ENCODE results near the gene KCNQ1.

The KCNQ1 gene

DNA sequence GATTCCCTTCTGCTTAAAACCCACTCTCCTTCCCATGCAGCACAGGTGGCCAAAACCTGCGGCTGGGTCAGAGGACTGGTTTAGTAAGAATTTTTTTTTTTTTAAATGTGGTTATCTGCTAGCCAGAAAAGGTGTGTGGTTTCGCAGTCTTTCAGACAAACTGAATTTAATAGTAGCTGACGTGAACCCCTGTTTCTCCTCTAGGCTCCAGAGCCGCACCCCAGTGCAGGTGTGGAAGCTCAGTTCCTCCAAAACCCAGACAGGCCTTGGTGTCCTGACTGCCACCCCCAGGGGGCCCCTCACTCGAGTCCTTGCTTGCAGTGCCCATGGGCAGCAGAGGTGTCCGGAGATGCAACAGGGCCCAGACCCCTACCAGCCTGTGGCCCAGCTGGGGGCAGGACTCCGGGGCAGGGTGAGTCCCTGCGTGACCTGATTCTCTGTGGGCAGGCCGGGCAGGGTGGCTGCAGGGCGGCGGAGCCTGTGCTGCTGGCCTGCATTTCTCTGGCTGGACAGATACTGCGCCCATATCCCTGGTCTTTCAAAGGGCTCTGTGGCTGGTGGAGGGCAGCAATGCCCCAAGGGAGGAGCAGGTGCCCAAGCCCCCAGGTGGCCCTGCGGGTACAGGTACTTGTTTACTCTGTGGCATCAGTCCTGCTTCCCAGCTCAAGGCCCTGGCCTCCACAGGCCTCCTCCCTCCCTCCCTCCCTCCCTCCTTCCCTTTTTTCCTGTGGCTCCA, 15.2 kb downstream of the KCNQ1 start:
- Histone ChIP-seq H3K36me3 (ENCODE audit: control insufficient read depth, insufficient read depth, low read length) (no peaks in the 10 kb centered on the region), H3K4me1 (ENCODE audit: control insufficient read depth, insufficient read depth, low read length, poor library complexity, severe bottlenecking) (peaks cover 16% of the 10 kb centered on the region), H3K4me3 (ENCODE audit: insufficient read depth, low read depth, low read length, poor library complexity, severe bottlenecking) (no peak overlapping the region), H3K27me3 (replicated peaks; ENCODE audit: control insufficient read depth, insufficient read depth, low read length, poor library complexity, severe bottlenecking) (no peaks in the 10 kb centered on the region), H3K9me3 (ENCODE audit: control insufficient read depth, low read length) (no peaks in the 10 kb centered on the region), H3K27ac (ENCODE audit: insufficient read depth, low read length, poor library complexity, severe bottlenecking) (no peak overlapping the region)
- no peak for DNase-seq

DNA sequence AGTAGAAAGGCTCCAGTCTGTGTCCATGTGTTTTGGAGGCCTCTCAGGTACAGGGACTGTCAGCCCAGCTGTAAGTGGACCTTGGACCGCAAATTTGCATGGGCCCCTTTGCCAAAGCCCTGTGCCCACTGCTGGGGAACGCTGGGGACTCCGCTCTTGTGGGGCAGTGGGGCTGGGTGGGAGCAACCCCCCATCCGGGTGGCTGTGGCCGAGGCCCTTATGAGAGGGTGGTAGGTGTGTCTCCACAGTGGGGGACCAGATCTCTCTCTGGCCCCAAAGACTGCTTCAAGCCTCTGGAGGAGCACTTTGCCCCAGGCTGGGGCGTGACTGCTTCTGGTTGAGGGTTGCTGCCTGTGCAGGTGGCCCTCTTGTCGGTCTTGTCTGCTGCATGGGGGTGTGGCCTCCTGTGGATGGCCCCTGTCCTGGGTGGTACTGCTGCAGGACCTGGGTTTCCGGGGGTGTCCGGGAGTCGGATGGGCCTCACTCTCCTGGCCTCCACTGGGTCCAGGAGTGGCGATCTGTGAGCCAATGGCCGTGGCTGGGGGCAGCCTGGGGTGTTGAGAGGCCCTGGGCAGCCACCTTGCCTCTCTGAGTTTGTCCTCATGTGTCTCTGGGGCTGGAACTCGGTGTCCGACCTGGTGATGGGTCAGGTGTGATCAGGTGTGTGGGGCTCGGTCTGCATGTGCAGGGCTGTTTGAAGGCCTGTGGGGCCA, 15.9 kb downstream of the KCNQ1 start:
- peaks cover 18% of the 10 kb centered on the region for H3K4me1 ChIP-seq (ENCODE audit: control insufficient read depth, insufficient read depth, low read length, poor library complexity, severe bottlenecking)
- no peaks in the 10 kb centered on the region for H3K9me3 ChIP-seq (ENCODE audit: control insufficient read depth, low read length)
- H3K27me3 ChIP-seq (replicated peaks; ENCODE audit: control insufficient read depth, insufficient read depth, low read length, poor library complexity, severe bottlenecking) = no peaks in the 10 kb centered on the region
- no peak overlapping the region for H3K4me3 ChIP-seq (ENCODE audit: insufficient read depth, low read depth, low read length, poor library complexity, severe bottlenecking)
- no peak for DNase-seq
- H3K27ac ChIP-seq (ENCODE audit: insufficient read depth, low read length, poor library complexity, severe bottlenecking) = no peak overlapping the region
- H3K36me3 ChIP-seq (ENCODE audit: control insufficient read depth, insufficient read depth, low read length) = no peaks in the 10 kb centered on the region

DNA sequence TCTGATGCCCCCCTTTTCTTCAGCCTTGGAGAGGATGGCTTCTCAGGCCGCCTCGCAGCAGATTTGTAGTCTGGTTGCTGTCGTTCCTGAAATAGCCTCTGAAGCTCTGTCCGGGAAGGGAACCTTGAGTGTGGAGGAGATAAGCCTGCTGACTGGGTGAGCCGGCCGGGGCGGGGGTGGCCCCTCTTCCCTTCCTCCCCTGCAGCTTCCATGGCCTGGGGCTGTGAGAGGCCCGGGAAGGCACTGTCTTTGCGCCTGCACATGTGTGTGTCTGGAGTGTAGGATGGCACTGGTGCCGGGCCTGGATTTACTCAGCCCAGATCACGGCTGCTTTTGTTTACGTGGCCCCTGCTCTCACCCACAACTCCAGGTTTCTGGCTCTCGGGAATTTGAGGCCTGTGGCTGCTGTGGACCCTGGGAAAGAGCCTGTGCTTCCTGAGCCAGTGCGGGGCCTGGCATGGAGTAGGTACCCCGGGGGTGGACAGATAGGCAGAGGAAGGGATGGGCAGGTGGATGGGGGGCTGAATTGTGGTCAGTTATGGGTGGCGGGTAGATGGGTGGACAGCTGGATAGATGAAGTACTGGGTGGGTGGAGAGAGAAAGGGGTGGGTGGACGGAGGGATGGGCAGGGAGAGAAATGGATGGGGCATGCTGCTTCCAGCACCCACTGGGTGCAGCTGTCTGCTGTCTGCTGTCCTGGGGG, 16.6 kb downstream of the KCNQ1 start:
- H3K27me3 ChIP-seq (replicated peaks; ENCODE audit: control insufficient read depth, insufficient read depth, low read length, poor library complexity, severe bottlenecking) = no peaks in the 10 kb centered on the region
- H3K9me3 ChIP-seq (ENCODE audit: control insufficient read depth, low read length) = no peaks in the 10 kb centered on the region
- no peaks in the 10 kb centered on the region for H3K36me3 ChIP-seq (ENCODE audit: control insufficient read depth, insufficient read depth, low read length)
- DNase-seq = no peak
- no peak overlapping the region for H3K27ac ChIP-seq (ENCODE audit: insufficient read depth, low read length, poor library complexity, severe bottlenecking)
- no peak overlapping the region for H3K4me3 ChIP-seq (ENCODE audit: insufficient read depth, low read depth, low read length, poor library complexity, severe bottlenecking)
- peaks cover 24% of the 10 kb centered on the region for H3K4me1 ChIP-seq (ENCODE audit: control insufficient read depth, insufficient read depth, low read length, poor library complexity, severe bottlenecking)

DNA sequence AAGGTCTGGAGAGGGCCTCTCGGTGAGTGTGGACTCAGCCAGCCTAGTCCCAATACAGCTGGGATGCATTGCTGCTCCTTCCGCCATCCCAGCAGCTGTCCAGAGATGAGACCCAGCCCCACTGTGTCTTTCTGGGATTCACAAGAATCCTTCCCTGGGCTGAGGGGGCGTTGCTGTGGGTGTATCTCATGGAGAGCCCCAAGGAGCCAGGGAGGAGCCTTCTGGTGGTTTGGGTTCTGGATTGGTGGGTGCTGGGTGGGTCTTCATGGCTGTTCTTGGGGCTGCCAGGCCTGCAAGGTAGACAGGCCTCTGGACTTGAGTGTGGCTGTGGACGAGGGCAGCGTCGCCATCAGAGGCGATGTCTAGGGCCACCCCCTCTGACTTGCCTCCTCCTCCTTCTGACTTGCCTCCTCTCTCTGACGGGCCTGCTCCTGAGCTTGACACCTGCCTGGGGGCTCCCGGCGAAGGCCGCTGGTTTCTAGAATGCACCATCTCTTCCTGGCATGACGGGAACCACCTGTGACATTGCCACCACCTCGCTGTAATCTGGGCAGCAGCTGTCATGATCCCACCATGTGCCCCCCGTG, 17.2 kb downstream of the KCNQ1 start:
- no peaks in the 10 kb centered on the region for H3K36me3 ChIP-seq (ENCODE audit: control insufficient read depth, insufficient read depth, low read length)
- H3K4me3 ChIP-seq (ENCODE audit: insufficient read depth, low read depth, low read length, poor library complexity, severe bottlenecking) = no peak overlapping the region
- H3K27ac ChIP-seq (ENCODE audit: insufficient read depth, low read length, poor library complexity, severe bottlenecking) = no peak overlapping the region
- no peaks in the 10 kb centered on the region for H3K9me3 ChIP-seq (ENCODE audit: control insufficient read depth, low read length)
- peaks cover 30% of the 10 kb centered on the region for H3K4me1 ChIP-seq (ENCODE audit: control insufficient read depth, insufficient read depth, low read length, poor library complexity, severe bottlenecking)
- no peaks in the 10 kb centered on the region for H3K27me3 ChIP-seq (replicated peaks; ENCODE audit: control insufficient read depth, insufficient read depth, low read length, poor library complexity, severe bottlenecking)
- no peak for DNase-seq

DNA sequence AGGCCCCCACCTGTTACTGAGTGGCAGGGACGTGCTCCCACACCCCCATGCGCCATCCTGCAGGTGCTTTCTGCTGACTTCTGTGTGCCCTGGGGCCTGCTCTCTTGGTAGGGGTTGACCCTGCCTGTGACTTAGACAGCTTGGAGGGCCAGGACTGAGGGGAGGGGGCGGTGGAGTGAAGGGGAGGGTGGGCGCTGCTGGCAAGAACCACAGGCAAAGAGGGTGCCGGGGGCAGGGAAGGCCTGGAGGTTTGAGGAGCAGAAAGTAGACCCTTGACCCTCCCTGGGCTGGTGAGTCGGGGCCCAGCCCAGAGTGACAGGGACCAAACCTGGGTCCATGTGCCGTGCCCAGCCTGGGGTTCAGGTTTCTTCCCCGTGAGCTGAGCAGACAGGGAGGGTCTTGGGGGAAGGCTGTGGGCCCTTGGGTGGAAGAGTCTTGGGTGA, 17.8 kb downstream of the KCNQ1 start:
- Histone ChIP-seq H3K27me3 (replicated peaks; ENCODE audit: control insufficient read depth, insufficient read depth, low read length, poor library complexity, severe bottlenecking) (no peaks in the 10 kb centered on the region), H3K4me1 (ENCODE audit: control insufficient read depth, insufficient read depth, low read length, poor library complexity, severe bottlenecking) (peaks cover 36% of the 10 kb centered on the region), H3K4me3 (ENCODE audit: insufficient read depth, low read depth, low read length, poor library complexity, severe bottlenecking) (no peak overlapping the region), H3K9me3 (ENCODE audit: control insufficient read depth, low read length) (no peaks in the 10 kb centered on the region), H3K36me3 (ENCODE audit: control insufficient read depth, insufficient read depth, low read length) (no peaks in the 10 kb centered on the region), H3K27ac (ENCODE audit: insufficient read depth, low read length, poor library complexity, severe bottlenecking) (no peak overlapping the region)
- no peak for DNase-seq

DNA sequence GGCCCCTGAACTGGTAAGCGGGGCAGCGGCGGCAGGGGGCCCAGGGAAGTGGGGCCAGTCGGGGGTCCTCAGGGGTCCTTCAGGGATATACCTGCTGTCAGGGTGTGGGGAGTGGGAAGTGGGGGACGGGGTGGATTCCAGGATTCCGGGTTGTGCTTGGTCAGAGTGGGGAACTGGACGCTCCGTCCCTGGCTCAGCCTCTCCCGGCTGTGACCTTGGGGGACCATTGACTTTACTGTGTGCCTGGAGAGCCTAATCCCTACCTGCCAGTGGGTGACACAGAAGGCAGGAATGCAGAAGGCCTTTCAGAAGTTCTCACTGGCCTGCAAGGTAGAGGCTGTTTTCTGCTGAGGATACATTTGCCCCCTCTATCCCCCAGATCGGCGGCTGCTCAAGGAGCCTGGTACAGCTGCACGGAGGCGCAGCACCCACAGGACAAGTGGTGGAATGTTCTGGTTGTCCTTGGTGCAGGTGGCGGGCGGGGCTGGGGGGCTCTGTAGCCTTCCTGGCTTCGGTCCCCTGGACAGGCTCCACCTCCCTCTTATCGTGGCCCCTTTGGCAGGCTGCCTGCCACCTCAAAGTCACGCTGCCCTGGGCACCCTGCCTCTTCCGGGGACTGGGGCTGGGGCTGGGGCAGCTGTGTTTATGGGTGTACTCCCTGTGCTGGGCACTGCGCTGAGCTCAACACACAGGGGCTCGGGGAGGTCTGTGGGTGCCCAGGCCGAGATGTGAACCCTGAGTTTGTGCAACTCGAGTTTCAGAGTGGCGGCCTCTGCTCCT, 18.4 kb downstream of the KCNQ1 start:
- no peaks in the 10 kb centered on the region for H3K36me3 ChIP-seq (ENCODE audit: control insufficient read depth, insufficient read depth, low read length)
- no peaks in the 10 kb centered on the region for H3K9me3 ChIP-seq (ENCODE audit: control insufficient read depth, low read length)
- H3K27ac ChIP-seq (ENCODE audit: insufficient read depth, low read length, poor library complexity, severe bottlenecking) = no peak overlapping the region
- H3K27me3 ChIP-seq (replicated peaks; ENCODE audit: control insufficient read depth, insufficient read depth, low read length, poor library complexity, severe bottlenecking) = no peaks in the 10 kb centered on the region
- H3K4me3 ChIP-seq (ENCODE audit: insufficient read depth, low read depth, low read length, poor library complexity, severe bottlenecking) = no peak overlapping the region
- no peak for DNase-seq
- H3K4me1 ChIP-seq (ENCODE audit: control insufficient read depth, insufficient read depth, low read length, poor library complexity, severe bottlenecking) = peaks cover 41% of the 10 kb centered on the region

DNA sequence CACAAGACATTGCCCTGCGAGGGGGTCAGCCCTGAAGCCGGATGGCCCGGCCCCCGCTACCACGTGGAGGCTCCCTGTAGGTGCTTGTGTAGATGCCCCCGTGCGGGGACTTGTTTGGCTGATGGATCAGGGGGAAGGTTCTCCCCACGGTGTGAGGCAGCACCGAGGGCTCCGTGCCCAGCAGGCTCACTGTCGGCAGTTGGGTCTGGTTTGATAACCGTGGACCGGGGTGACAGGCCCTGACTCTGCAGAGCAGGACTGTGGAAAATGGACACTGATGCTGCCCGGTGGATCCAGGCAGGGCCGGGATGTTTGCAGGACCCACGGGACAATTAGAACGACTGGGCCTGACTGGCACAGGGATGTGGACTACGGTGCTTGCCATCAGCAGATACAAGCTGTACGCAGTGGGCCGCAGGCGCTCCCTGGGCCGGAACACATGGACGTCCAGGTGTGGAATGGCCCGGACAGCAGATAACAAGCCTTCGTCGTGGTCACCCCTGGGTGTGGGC, 19.0 kb downstream of the KCNQ1 start:
- Histone ChIP-seq H3K9me3 (ENCODE audit: control insufficient read depth, low read length) (no peaks in the 10 kb centered on the region), H3K4me1 (ENCODE audit: control insufficient read depth, insufficient read depth, low read length, poor library complexity, severe bottlenecking) (peaks cover 41% of the 10 kb centered on the region), H3K27ac (ENCODE audit: insufficient read depth, low read length, poor library complexity, severe bottlenecking) (no peak overlapping the region), H3K27me3 (replicated peaks; ENCODE audit: control insufficient read depth, insufficient read depth, low read length, poor library complexity, severe bottlenecking) (no peaks in the 10 kb centered on the region), H3K36me3 (ENCODE audit: control insufficient read depth, insufficient read depth, low read length) (no peaks in the 10 kb centered on the region), H3K4me3 (ENCODE audit: insufficient read depth, low read depth, low read length, poor library complexity, severe bottlenecking) (no peak overlapping the region)
- DNase-seq = no peak

DNA sequence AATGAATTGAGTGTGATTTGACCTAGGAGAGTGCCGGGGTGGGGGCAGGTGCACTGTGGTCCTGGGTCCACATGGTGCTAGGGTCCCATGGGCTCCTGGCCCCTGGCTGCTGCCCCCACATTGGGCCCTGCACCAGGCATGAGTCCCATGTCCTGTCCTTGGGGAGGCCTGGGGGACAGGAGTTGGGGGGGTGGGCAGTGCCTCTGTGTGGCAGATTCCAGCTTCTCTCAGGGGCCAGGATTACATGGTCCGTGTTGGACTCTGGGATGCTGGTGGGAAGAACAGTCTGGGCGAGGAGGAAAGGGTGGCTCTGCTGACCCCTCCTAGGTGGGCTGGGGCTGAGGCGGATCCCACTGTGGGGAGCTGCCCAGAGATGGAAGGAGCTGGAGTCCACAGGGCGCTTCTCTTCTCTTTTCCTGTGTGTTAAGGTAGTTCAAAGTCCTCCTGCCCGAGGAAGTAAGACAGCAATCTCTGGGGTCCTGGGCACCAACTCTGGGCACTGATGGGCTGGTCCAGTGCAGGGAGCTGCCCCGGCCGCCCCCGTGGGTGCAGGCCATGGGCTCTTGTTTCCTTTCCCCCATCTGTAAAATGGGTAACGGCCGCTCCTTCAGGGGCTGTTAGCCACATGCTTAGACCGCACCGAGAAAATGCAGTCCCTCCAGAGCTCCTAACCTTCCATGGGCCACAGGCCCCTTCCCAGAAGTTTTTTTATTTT, 19.8 kb downstream of the KCNQ1 start:
- Histone ChIP-seq H3K9me3 (ENCODE audit: control insufficient read depth, low read length) (no peaks in the 10 kb centered on the region), H3K27ac (ENCODE audit: insufficient read depth, low read length, poor library complexity, severe bottlenecking) (no peak overlapping the region), H3K4me3 (ENCODE audit: insufficient read depth, low read depth, low read length, poor library complexity, severe bottlenecking) (no peak overlapping the region), H3K36me3 (ENCODE audit: control insufficient read depth, insufficient read depth, low read length) (no peaks in the 10 kb centered on the region), H3K27me3 (replicated peaks; ENCODE audit: control insufficient read depth, insufficient read depth, low read length, poor library complexity, severe bottlenecking) (no peaks in the 10 kb centered on the region), H3K4me1 (ENCODE audit: control insufficient read depth, insufficient read depth, low read length, poor library complexity, severe bottlenecking) (peaks cover 41% of the 10 kb centered on the region)
- DNase-seq = no peak
